SH-SY5Y (cell line): ENCODE data around the gene UTP20.

Source experiments
- GATA2 ChIP-seq: IDR thresholded peaks from 2 replicates; pipeline ENCODE4 v1.6.1; 2011; ENCODE audit warnings: mild to moderate bottlenecking, low read depth, low read length
- GATA3 ChIP-seq: IDR thresholded peaks from 2 replicates; pipeline ENCODE4 v1.6.1; 2011; ENCODE audit warnings: low read depth, mild to moderate bottlenecking, low read length, moderate library complexity

GRCh38 chr12:101375573-101375972, 95.7 kb downstream of the UTP20 start:
- TF ChIP-seq GATA2 (no peak), GATA3 (no peak)
